HTERT RPE-1 (cell line): ENCODE data around the gene OR52I1.

Experiments
- in situ Hi-C: fragments of 300-500 bp; cut with MboI; formaldehyde crosslinking; loops from 4 replicates; pipeline ENCODE4 v1.14.3; 2020; ENCODE audit warnings: low sequenced_read_pairs

Gene OR52I1

GRCh38 chr11:4593739-4594138 lies at the start of gene OR52I1:
Gene OR52I1, plus strand, starts transcription at chr11:4594039. Its CDS starts 0 bp downstream, at chr11:4594039.
- in situ Hi-C loops = no loop called here

GRCh38 chr11:4544891-4545290 lies 48.9 kb upstream of the OR52I1 start, which contains the start of gene OR52M1:
Gene OR52M1, plus strand, starts transcription at chr11:4545191. Its CDS starts 0 bp downstream, at chr11:4545191.
- in situ Hi-C loops = no loop called here

GRCh38 chr11:4546878-4547277 lies 47.0 kb upstream of the OR52I1 start:
- in situ Hi-C loops = no loop called here

GRCh38 chr11:4547416-4547815 lies 46.4 kb upstream of the OR52I1 start:
- in situ Hi-C loops = no loop called here

- in situ Hi-C loops = no loop called here
These were observed 42.4 kb upstream of the OR52I1 start for GRCh38 chr11:4551346-4551979.

GRCh38 chr11:4559527-4560440 lies 34.1 kb upstream of the OR52I1 start:
- in situ Hi-C loops = no loop called here

- in situ Hi-C loops = no loop called here
These were observed 33.4 kb upstream of the OR52I1 start for GRCh38 chr11:4560467-4560866.

GRCh38 chr11:4565371-4565770 lies 28.5 kb upstream of the OR52I1 start:
- in situ Hi-C loops = no loop called here

GRCh38 chr11:4569075-4569474 lies 24.8 kb upstream of the OR52I1 start:
- in situ Hi-C loops = no loop called here

GRCh38 chr11:4576880-4577279 lies 17.0 kb upstream of the OR52I1 start:
- in situ Hi-C loops = no loop called here

GRCh38 chr11:4577761-4578160 lies 16.1 kb upstream of the OR52I1 start:
- in situ Hi-C loops = no loop called here

- in situ Hi-C loops = no loop called here
These were observed 15.2 kb upstream of the OR52I1 start for GRCh38 chr11:4578624-4579023.

GRCh38 chr11:4580124-4580523 lies 13.7 kb upstream of the OR52I1 start:
- in situ Hi-C loops = no loop called here

GRCh38 chr11:4581443-4581842 lies 12.4 kb upstream of the OR52I1 start, which contains the start of gene OR52I2:
Gene OR52I2, plus strand, starts transcription at chr11:4581743.
- in situ Hi-C loops = no loop called here

GRCh38 chr11:4589017-4589416 lies 4.8 kb upstream of the OR52I1 start:
- in situ Hi-C loops = no loop called here

- in situ Hi-C loops = no loop called here
These were observed 11.2 kb downstream of the OR52I1 start for GRCh38 chr11:4605057-4605456.

GRCh38 chr11:4606231-4607015 lies 12.6 kb downstream of the OR52I1 start:
- in situ Hi-C loops = no loop called here

- in situ Hi-C loops = no loop called here
These were observed 13.3 kb downstream of the OR52I1 start for GRCh38 chr11:4607096-4607495.

- in situ Hi-C loops = no loop called here
These were observed 14.2 kb downstream of the OR52I1 start, which contains the start of gene TRIM68 for GRCh38 chr11:4607781-4608666. Gene TRIM68, minus strand, starts transcription at chr11:4608231. Its CDS starts 2,727 bp downstream, at chr11:4605504.
